Hindlimb muscle (tissue), 1 donor: ENCODE results near the gene CSMD2. TPM values are rescaled to one million over a fixed set of nuclear protein-coding genes. Genes with fewer than 3 reads are reported as not detected.

Experiments
- DNase-seq: peaks from one replicate; pipeline ENCODE4 v3.0.0-alpha.2; 2013
- polyA plus RNA-seq: library from polyadenylated mRNA; unstranded; fragments of 120-200 nt; gene quantifications from one replicate; pipeline ENCODE4 v1.2.1, GENCODE V29; 2013; ENCODE audit not compliant: insufficient read length

CSMD2 gene
- polyA plus RNA-seq, 1 donor: 0.46 TPM

GRCh38 chr1:33849211-33849610 lies 315.8 kb downstream of the CSMD2 start:
- DNase-seq: no peak

- DNase-seq: no peak
Observed at GRCh38 chr1:33848205-33848937, 316.7 kb downstream of the CSMD2 start.

GRCh38 chr1:33846861-33847260 lies 318.2 kb downstream of the CSMD2 start:
- DNase-seq: no peak

GRCh38 chr1:33844166-33844565 lies 320.9 kb downstream of the CSMD2 start:
- no peak for DNase-seq

- DNase-seq: no peak
Observed at GRCh38 chr1:33842348-33842747, 322.7 kb downstream of the CSMD2 start.

GRCh38 chr1:33841494-33841893 lies 323.5 kb downstream of the CSMD2 start:
- no peak for DNase-seq

GRCh38 chr1:33837635-33838034 lies 327.4 kb downstream of the CSMD2 start:
- DNase-seq: no peak

- no peak for DNase-seq
Observed at GRCh38 chr1:33836911-33837310, 328.1 kb downstream of the CSMD2 start.

GRCh38 chr1:33828654-33829053 lies 336.4 kb downstream of the CSMD2 start:
- DNase-seq: no peak

- DNase-seq: no peak
Observed at GRCh38 chr1:33828059-33828458, 337.0 kb downstream of the CSMD2 start.

- DNase-seq: no peak
Observed at GRCh38 chr1:33826711-33827110, 338.3 kb downstream of the CSMD2 start.

GRCh38 chr1:33826311-33826710 lies 338.7 kb downstream of the CSMD2 start:
- DNase-seq: no peak

GRCh38 chr1:33825506-33825905 lies 339.5 kb downstream of the CSMD2 start:
- DNase-seq: no peak

GRCh38 chr1:33824971-33825370 lies 340.1 kb downstream of the CSMD2 start:
- DNase-seq: no peak

GRCh38 chr1:33824321-33824720 lies 340.7 kb downstream of the CSMD2 start:
- no peak for DNase-seq

GRCh38 chr1:33823830-33824229 lies 341.2 kb downstream of the CSMD2 start:
- DNase-seq: no peak

- DNase-seq: no peak
Observed at GRCh38 chr1:33823401-33823800, 341.6 kb downstream of the CSMD2 start.

- no peak for DNase-seq
Observed at GRCh38 chr1:33822396-33822795, 342.6 kb downstream of the CSMD2 start.

- no peak for DNase-seq
Observed at GRCh38 chr1:33821291-33821690, 343.7 kb downstream of the CSMD2 start.

- no peak for DNase-seq
Observed at GRCh38 chr1:33820804-33821203, 344.2 kb downstream of the CSMD2 start.

GRCh38 chr1:33819913-33820311 lies 345.1 kb downstream of the CSMD2 start:
- DNase-seq: no peak

GRCh38 chr1:33819290-33819912 lies 345.6 kb downstream of the CSMD2 start:
- DNase-seq: no peak

GRCh38 chr1:33818071-33818470 lies 347.0 kb downstream of the CSMD2 start:
- no peak for DNase-seq

- no peak for DNase-seq
Observed at GRCh38 chr1:33815061-33815460, 350.0 kb downstream of the CSMD2 start.

- no peak for DNase-seq
Observed at GRCh38 chr1:33814166-33814565, 350.9 kb downstream of the CSMD2 start.
